Ureter (tissue), 1 donor: ENCODE results near the gene RUBCN. TPM values are rescaled to one million over a fixed set of nuclear protein-coding genes. Genes with fewer than 3 reads are reported as not detected.
"Not testable (repeated sequence)": the region's sequence is repeated elsewhere in the genome, so short reads cannot be mapped to it uniquely, and the experiment has no call there.

Experiments used
- DNase-seq: peaks from one replicate; pipeline ENCODE4 v3.0.0-alpha.2; 2020; ENCODE audit warnings: low spot score
- total RNA-seq: library from RNA; stranded (reverse); gene quantifications from one replicate; pipeline ENCODE4 v1.2.4, GENCODE V29; 2023
- donor health status: DM: yes; HTN: yes; CAD: no.

Gene RUBCN
- total RNA-seq, 1 donor from 2014 or later = 24.5 TPM

GRCh38 chr3:197734667-197735318, 1.9 kb downstream of the RUBCN start:
- DNase-seq = no peak

- no peak for DNase-seq
These were observed 3.7 kb downstream of the RUBCN start for GRCh38 chr3:197733042-197733441.

DNA sequence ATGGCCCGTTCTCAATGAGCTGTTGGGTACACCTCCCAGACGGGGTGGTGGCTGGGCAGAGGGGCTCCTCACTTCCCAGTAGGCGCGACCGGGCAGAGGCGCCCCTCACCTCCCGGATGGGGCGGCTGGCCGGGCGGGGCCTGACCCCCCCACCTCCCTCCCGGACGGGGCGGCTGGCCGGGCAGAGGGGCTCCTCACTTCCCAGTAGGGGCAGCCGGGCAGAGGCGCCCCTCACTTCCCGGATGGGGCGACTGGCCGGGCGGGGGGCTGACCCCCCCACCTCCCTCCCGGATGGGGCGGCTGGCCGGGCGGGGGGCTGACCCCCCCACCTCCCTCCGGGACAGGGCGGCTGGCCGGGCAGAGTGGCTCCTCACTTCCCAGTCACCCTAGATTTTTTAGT, 5.2 kb downstream of the RUBCN start:
- DNase-seq = not testable (repeated sequence)

DNA sequence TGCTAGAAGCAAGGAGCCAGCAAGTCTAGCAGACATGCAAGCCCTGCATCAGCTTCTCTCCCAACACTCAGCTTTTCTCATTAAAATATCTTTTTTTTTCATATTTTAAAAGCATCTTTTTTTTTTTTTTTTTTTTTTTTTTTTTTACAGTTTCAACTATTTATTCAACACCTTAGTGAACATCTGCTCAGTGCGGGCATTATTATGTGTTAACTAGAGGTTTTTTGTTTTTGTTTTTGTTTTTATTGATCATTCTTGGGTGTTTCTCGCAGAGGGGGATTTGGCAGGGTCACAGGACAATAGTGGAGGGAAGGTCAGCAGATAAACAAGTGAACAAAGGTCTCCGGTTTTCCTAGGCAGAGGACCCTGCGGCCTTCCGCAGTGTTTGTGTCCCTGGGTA, 5.9 kb downstream of the RUBCN start:
- not testable (repeated sequence) for DNase-seq

DNA sequence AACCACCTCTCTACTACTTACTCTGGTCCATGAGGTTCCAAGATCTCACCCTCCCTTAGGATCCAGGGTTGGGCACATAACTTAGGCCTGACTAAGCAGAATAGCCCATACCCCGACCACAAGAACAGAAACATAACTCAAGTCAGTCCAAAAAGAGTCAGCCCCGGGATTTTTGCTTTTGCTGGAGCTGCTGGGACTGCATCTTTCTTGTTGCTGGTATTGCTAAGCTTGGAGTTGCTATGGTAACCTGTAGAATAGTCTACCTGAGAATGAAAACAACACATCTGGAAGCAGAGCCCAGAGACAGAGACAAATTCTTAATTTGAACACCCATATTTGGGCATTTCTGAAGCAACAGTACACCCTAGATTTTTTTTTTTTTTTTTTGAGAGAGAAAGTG, 6.5 kb downstream of the RUBCN start:
- no peak for DNase-seq

GRCh38 chr3:197728487-197728886, 8.2 kb downstream of the RUBCN start:
- no peak for DNase-seq

DNA sequence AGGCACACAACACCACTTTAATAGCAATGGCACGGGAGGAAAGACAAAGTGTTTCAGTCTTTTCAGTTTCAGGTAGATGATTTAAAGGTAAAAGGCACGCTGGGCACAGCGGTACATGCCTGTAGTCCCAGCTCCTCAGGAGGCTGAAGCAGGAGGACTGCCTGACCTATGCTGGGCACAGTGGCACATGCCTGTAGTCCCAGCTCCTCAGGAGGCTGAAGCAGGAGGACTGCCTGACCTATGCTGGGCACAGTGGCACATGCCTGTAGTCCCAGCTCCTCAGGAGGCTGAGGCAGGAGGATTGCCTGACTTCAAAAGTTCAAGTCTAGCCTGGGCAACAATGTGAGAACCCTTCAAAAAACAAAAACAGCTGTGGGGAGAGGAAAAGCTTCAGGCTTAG, 8.8 kb downstream of the RUBCN start:
- not testable (repeated sequence) for DNase-seq

DNA sequence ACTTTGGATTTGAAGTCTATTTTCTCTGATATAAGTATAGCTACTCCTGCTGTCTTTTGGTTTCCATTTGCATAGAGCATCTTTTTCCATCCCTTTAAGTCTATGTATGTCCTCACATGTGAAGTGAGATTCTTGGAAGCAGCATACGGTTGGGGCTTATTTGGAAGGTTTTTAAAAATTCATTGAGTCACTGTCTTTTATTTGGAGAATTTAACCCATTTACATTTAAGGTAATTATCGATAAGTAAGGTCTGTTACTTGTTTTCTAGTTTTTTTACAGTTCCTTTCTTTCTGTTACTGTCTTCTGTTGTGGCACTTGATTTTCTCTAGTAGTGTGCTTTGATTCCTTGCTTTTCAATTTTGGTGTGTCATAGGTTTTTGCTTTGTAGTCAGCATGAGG, 14.0 kb downstream of the RUBCN start:
- no peak for DNase-seq

GRCh38 chr3:197720694-197721093, 16.0 kb downstream of the RUBCN start:
- DNase-seq = no peak

DNA sequence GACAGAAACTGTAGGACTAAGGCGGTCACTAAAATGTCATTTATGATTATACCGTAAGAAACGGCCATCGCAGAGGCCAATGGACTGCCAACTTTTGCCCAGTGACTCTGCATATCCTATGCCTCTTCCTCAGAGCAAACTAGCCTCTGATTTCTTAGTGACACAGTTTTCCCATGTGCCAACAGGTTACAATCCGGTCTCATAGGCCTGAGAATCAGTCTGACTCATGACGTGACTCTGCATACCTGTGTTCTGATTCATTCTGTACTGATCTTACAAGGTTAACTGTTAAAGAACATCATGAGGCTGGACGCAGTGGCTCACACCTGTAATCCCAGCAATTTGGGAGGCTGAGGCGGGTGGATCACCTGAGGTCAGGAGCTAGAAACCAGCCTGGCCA, 17.8 kb downstream of the RUBCN start:
- peak; percentile 50 for DNase-seq

GRCh38 chr3:197714251-197714650, 22.5 kb downstream of the RUBCN start:
- DNase-seq = no peak

- DNase-seq = no peak
These were observed 23.3 kb downstream of the RUBCN start for GRCh38 chr3:197713477-197713822.

GRCh38 chr3:197711973-197712707, 24.6 kb downstream of the RUBCN start:
- peak; percentile 88 for DNase-seq

DNA sequence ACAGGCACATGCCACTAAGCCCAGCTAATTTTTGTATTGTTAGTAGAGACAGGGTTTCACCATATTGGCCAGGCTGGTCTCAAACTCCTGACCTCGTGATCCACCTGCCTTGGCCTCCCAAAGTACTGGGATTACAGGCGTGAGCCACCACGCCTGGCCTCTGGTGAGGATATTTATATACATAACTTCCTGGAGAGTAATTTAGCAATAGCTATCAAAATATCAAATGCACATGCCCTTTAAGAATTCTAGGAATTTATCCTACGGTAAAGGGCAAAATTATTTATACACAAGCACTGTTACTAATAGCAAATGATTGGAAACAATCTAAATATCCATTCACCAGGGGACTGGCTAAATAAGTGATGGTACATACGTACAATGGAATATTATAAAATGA, 25.7 kb downstream of the RUBCN start:
- DNase-seq = not testable (repeated sequence)

DNA sequence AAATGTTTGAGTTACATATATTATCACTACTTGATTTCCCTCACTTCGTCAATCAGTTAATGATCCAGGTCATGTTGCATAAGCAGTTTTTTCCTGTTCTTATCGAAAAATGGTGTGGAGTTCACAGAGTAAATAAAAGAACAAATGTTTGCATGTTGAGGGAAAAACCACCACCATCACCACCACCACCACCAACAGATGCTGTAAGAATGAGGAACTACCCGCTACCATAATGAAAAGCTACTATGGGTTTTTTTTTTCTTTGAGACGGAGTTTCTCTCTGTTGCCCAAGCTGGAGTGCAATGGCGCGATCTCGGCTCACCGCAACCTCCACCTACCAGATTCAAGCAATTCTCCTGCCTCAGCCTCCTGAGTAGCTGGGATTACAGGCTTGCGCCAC, 27.6 kb downstream of the RUBCN start:
- no peak for DNase-seq

DNA sequence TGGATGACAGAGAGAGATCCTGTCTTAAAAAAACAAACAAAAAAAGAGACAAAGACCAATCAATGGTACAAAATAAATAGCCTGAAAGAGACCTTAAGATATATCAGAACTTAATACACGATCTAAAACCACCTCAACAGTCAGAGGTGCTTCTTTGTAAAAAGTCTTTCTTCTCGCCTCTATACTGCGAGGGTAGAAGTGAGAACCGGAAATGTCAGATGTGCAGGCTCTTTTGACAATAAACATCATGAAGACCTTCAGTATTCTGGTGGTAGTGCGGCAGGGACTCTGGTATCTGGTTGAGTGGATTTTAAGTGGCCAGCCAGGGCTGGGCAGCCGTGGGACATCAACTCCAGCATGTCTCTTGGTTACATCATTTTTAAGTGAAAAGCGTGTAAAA, 30.0 kb downstream of the RUBCN start:
- DNase-seq = no peak

GRCh38 chr3:197701841-197702240, 34.9 kb downstream of the RUBCN start:
- no peak for DNase-seq

DNA sequence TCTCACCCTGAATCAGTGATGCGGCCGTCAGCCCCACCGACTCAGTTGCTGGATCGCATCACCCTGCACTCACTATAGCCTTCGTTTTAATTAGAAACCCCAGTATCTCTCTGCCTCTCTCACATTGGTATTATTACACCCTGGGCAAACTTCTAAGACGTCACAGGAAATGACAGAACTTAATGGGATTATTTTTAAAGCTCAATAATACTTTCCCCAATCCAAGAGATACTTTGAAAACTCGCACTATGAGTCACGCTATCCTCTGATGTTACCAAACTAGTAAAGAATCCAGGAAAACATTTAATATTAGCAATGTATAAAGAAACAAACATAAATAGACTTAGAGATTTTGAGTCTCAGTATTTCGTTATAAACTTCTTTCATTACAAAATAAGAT, 36.6 kb downstream of the RUBCN start:
- no peak for DNase-seq

GRCh38 chr3:197697355-197697754, 39.3 kb downstream of the RUBCN start:
- no peak for DNase-seq

GRCh38 chr3:197694251-197694650, 42.5 kb downstream of the RUBCN start:
- no peak for DNase-seq

DNA sequence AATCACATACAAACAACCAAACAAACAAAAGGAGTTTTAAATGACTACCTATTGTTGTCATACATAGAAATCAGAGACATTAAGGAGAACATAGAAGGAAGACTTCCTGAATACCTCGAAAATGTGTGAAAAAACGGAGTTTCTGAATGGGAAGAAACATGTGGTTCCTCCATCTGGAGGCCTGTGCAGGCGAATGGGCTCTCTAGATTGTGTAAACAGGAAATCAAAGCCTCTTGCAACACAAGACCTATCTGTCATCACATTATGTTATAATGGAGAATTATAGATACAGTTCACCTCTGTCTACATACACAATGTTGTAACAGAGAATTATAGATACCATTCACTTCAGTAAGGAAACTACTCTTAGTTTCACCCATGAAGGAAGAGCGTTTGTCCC, 44.1 kb downstream of the RUBCN start:
- no peak for DNase-seq

DNA sequence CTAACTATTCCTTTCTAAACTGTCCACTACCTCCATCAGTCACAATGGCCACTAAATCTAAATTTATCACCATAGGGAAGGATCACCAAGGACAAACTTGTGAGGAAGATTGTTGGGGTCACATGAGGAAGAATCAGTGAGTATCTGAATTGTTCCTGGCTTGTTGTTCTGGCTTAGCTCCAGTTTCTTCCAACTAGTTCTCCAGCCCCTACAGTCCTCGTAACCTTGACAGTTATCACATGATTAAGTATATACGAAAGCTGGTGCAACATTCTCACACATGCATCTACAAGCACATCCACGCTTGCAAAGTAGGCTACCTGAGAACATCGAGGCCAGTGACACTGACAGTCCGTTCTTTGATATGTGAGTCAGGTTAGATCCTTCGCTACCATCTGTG, 46.0 kb downstream of the RUBCN start:
- DNase-seq = no peak

- DNase-seq = no peak
These were observed 49.1 kb downstream of the RUBCN start for GRCh38 chr3:197687570-197687969.

DNA sequence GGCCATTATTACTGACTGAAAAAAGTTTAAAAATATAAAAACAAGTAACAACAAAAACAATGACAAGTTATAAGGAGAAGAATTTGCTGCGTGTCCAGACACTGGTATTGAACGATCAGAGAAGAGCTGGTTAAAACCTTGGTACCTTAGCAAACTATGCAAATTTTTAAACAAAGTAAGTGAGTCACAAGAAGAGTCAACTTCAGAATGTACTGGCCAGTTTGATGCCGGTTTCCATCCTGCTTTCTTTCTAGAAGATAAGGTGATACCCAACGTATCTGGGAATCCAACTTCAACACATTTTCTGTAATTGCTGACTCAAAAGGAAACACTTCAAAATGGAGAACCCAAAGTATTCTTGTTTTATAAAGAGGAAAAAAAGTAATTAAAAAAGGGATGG, 49.8 kb downstream of the RUBCN start:
- no peak for DNase-seq
